T-helper 1 cell treated with Interleukin-12 subunit alpha and Interleukin-12 subunit beta and Interleukin-4 antibody, amounts not matched to agents 30 ng/mL and 1 ng/mL, for 36 hours (primary cell): ENCODE results near the gene INPP4A. TPM values are rescaled to one million over a fixed set of nuclear protein-coding genes. Genes with fewer than 3 reads are reported as not detected.

Experiments
- intact Hi-C: fragments of 100-400 bp; cut with micrococcal nuclease; formaldehyde crosslinking; loops from one replicate; pipeline ENCODE4 v1.15.1; 2024
- total RNA-seq: library from RNA; stranded (reverse); gene quantifications from 2 replicates; pipeline ENCODE4 v1.2.3, GENCODE V29; 2022

INPP4A gene
- total RNA-seq, 1 donor from 2014 or later: 174 TPM

DNA sequence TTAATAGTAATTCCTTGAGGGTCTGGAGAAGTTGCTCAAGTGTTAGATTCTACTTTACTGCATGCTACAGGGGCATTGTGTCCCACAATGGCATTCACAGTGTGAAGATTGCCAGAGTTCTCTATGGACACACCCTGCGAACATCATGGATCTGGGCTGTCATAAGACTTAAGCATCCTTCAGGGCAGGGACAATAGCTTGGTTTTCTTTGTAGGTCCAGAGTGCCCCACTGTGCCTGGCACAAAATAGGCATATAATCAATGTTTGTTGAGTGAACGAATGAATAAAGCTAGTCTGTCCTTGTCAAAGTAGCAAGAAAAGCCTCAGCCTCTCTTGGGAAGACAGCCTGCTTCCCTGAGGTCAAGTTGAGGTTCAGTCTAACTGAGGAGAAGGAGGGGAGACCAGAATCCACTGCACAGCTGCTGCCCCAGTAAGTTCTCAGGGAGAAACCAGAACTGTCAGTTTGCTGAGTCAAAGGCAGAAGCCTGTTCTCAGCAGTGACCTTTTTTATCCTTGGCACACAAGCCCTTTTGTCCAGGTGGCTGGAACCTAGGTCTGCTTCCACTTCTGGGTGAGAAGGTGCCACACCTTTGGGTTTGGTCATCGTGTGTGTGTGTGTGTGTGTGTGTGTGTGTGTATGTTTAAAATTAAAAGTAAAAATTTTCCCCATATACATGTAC is 15.0 kb downstream of the INPP4A start:
- intact Hi-C loops: loop anchor here (2.0 to 10.0 kb wide), 7 partner anchors 15 to 797 kb away; partner anchors contain the start of genes ACTR1B, INPP4A, LIPT1 and MGAT4A

GRCh38 chr2:98460573-98461497 is 16.2 kb downstream of the INPP4A start:
- intact Hi-C loops: loop anchor here (1.0 to 10.0 kb wide), 5 partner anchors 19 to 694 kb away; partner anchors contain the start of genes LIPT1, MGAT4A, TMEM131 and TSGA10

DNA sequence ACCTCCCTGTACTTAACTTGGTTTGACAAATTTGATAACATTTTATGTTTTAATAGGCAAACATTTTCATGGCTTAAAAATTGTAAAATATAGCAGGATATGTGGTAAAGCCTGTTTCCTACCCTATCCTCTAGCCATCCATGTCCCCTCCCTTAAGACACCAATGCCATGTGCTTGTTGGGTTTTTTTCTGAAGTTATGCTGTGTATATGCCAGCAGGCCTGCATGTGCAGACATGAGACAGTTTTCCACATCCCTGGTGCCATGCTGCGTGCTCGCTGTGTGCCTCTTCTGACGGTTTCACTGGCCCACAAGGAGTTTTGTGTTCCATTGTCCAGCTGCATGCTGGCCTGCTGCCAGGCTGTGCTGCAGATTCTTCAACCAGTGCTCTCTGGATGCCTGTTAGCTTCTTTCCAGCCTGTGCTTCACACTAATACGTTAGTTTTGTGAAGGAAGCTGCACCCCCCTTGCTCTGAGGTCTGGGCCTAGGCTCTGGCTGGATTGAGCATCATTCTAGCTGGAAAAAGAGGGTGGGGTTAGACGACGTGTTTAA is 16.9 kb downstream of the INPP4A start:
- intact Hi-C loops: loop anchor here (1.0 to 10.0 kb wide), 5 partner anchors 19 to 693 kb away; partner anchors contain the start of genes LIPT1, MGAT4A, TMEM131 and TSGA10

DNA sequence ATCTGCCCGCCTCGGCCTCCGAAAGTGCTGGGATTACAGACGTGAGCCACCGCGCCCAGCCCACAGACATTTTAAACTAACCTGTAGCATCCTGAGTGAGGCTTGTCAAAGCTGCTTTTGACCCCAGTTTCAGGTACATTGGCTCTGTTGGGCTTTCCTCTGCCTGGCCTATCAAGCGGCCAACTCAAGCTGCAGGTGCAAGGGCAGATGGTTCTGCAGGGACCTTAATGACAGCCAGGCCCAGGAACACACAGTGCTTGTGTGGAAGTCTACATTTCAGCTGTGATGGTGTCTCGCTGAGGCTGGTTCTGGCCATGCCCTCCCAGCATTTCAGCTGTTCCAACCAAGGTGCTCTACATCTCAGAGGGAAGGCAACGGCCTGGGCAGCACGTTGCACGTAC is 18.4 kb downstream of the INPP4A start:
- intact Hi-C loops: loop anchor here (5.0 to 10.0 kb wide), 4 partner anchors 272 to 692 kb away; partner anchors contain the start of genes LIPT1, MGAT4A, TMEM131 and TSGA10

DNA sequence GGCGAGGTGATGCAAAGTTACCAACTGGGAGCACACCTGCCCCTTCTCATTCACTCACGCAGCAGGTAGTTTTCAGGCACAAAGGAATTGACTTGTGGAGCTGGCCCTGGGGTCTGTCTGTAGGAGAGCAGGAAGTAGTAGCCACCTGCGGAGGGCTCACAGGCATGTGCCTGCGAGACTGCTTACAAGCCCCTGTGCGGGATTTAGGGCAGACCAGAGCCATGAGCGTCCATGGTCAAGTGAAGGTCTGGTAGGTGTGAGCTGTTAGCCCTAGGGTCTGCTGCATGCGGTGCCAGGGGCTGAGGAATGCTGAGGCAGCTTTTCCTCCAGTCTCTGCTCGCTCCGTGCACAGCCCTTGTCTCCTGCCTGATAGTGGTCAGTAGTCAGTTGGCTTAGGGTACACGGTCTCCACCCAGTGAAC is 18.9 kb downstream of the INPP4A start:
- intact Hi-C loops: loop anchor here (5.0 to 10.0 kb wide), 4 partner anchors 271 to 691 kb away; partner anchors contain the start of genes LIPT1, MGAT4A, TMEM131 and TSGA10

DNA sequence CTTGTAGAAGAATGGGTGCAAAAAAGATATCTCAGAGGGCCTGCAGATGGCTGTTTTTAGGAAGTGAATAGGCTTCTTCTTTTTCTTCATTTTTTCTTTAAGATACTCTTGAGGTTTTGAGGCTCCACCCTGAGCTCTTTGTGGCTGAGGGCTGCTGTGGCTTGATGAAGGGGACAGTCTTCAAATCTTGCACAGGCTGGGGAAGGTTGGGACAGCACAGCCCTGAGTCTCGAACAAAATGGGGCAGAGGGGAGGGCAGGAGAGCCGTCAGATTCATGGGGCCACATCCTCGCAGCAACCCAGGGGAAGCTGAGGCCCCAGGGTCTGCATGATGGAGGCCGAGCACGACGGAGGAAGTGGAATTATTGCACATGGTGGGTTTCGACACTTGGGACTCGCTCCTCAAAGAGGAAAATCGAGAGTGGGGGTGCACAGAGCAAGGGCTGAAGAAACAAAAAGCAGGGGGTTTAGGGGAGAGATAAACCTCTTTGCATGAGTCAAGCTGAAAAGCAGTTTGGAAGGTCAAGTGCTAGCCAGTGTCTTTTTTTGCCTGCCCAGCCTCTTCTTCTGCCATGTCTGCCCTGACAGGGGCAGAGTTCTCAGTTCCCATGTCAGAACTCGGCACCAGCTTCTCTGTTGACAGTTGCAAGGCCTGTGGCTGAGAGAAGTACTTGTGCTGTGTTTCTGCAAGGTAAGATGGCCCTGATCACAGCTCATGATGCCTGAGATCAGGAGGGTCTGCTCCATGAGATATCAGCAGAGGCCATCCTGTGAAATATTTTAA is 19.5 kb downstream of the INPP4A start:
- intact Hi-C loops: loop anchor here (1.0 to 10.0 kb wide), 10 partner anchors 9 to 691 kb away; partner anchors contain the start of genes LIPT1, MGAT4A, TMEM131 and TSGA10

GRCh38 chr2:98464772-98465310 is 20.2 kb downstream of the INPP4A start:
- intact Hi-C loops: loop anchor here (1.0 to 10.0 kb wide), 10 partner anchors 9 to 690 kb away; partner anchors contain the start of genes LIPT1, MGAT4A, TMEM131 and TSGA10

GRCh38 chr2:98465456-98466226 is 21.0 kb downstream of the INPP4A start:
- intact Hi-C loops: loop anchor here (1.0 to 10.0 kb wide), 5 partner anchors 7 to 689 kb away; partner anchors contain the start of genes LIPT1, MGAT4A, TMEM131 and TSGA10

GRCh38 chr2:98467082-98467536 is 22.5 kb downstream of the INPP4A start:
- intact Hi-C loops: loop anchor here (10.0 kb wide), 3 partner anchors 268 to 688 kb away; partner anchors contain the start of genes LIPT1, MGAT4A, TMEM131 and TSGA10

GRCh38 chr2:98467652-98468051 is 23.0 kb downstream of the INPP4A start:
- intact Hi-C loops: loop anchor here (10.0 kb wide), 3 partner anchors 267 to 687 kb away; partner anchors contain the start of genes LIPT1, MGAT4A, TMEM131 and TSGA10

- intact Hi-C loops: loop anchor here (10.0 kb wide), 3 partner anchors 266 to 686 kb away; partner anchors contain the start of genes LIPT1, MGAT4A, TMEM131 and TSGA10
These were observed 24.1 kb downstream of the INPP4A start for GRCh38 chr2:98468621-98469236.

- intact Hi-C loops: loop anchor here (5.0 to 10.0 kb wide), 4 partner anchors 265 to 685 kb away; partner anchors contain the start of genes LIPT1, MGAT4A, TMEM131 and TSGA10
These were observed 25.3 kb downstream of the INPP4A start for GRCh38 chr2:98469862-98470544.

DNA sequence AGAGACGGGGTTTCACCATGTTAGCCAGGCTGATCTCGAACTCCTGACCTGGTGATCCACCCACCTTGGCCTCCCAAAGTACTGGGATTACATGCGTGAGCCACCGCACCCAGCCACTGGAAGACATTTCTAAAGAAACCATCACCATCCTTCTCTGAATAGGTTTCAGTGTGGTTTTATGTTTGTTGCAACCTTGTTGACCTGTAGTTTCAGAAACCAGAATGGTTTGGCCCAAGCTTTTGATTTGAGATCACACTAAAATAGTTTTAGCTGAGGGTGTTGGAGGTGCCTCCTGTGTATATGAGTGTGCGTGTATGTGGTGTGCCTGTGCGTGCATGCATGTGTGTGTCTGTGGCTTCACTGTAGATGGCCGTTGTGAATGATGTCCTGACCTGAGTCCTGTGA is 26.2 kb downstream of the INPP4A start:
- intact Hi-C loops: loop anchor here (5.0 kb wide), 1 partner anchor 366 kb away; no protein-coding TSS in a partner anchor

DNA sequence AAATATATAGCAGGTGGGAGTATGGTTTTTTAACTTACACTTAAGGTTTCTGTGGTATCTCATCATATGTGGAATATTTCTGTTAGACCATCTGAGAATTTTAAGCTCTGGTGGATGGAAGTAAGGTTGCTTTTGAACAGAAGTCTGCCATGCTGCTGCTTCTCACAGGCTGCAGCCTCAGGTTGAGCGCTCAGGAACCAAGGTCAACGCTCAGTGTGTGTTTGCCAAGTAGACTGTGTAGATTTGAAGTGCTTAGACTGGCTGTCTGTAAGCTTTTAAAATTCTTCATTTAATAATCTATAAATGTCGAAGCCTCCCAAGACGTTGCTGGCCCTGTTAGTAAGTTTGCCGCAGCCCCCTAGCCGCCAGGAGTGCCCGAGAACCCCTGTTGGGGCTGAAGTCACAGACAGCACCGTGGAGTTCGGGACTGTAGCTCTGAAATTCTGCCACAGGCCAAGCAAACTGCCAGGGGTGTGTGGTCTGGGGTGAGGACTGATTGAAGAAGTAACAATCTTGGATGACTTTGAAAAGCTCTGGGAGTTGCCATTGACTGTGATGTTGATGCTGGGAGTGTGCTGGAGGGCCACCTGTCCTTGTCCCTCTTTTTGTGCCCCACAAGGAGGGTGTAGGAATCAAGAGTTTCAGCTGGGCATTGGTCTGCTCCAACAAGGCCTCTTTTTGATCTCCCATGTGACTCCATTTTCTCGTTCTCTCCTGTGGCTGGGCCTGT is 26.9 kb downstream of the INPP4A start:
- intact Hi-C loops: loop anchor here (5.0 kb wide), 1 partner anchor 366 kb away; no protein-coding TSS in a partner anchor

- intact Hi-C loops: loop anchor here (5.0 kb wide), 1 partner anchor 365 kb away; no protein-coding TSS in a partner anchor
These were observed 27.5 kb downstream of the INPP4A start for GRCh38 chr2:98472132-98472650.
